Hepatocyte (in vitro differentiated cells): Measurements from ENCODE around the gene NUF2.

Source experiments
- EZH2 ChIP-seq: fragments of 200-600 bp; sonication (generic); IDR thresholded peaks from 2 replicates; pipeline ENCODE4 v1.6.1; 2016; ENCODE audit warnings: antibody characterized with exemption, mild to moderate bottlenecking, borderline replicate concordance
- EZH2phosphoT487 ChIP-seq: fragments of 200-600 bp; sonication (generic); IDR thresholded peaks from one replicate; pipeline ENCODE4 v1.6.1; 2018; ENCODE audit warnings: antibody characterized with exemption, mild to moderate bottlenecking, low read depth, moderate library complexity; ENCODE audit not compliant: unreplicated experiment, severe bottlenecking
- TF ChIP-seq, protein P1 (sequence below): fragments of 200-600 bp; sonication (generic); IDR thresholded peaks from 2 replicates; pipeline ENCODE4 v1.5.1; 2016; ENCODE audit warnings: antibody characterized with exemption, mild to moderate bottlenecking; ENCODE audit not compliant: poor library complexity

DNA sequence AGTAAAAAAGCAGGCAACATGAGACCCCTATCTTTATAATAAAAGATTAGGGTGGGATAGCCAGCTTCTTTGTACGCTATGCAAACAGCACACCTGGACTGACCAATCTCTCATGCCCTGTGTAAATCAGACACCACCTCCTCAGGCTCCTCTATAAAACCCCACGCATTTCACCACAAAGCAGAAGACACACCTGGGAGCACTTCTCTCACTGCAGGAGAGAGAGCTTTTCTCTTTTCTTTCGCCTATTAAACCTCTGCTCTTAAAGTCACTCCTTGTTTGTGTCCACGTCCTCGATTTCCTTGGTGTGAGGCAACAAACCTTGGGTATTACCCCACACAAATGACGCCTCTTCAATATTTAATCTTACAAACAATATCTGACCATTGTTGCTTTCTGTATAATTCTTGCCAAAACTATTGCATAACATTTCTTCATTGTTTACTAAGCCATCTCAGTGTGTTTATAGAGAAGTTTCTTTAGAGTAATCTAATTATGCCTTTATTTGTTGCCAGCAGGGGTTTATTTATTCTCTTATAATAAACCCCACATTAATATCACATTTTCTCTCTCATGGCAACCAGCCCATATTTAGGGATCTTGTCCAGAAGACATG lies 31.6 kb upstream of the NUF2 start:
- TF ChIP-seq, protein P1, sequence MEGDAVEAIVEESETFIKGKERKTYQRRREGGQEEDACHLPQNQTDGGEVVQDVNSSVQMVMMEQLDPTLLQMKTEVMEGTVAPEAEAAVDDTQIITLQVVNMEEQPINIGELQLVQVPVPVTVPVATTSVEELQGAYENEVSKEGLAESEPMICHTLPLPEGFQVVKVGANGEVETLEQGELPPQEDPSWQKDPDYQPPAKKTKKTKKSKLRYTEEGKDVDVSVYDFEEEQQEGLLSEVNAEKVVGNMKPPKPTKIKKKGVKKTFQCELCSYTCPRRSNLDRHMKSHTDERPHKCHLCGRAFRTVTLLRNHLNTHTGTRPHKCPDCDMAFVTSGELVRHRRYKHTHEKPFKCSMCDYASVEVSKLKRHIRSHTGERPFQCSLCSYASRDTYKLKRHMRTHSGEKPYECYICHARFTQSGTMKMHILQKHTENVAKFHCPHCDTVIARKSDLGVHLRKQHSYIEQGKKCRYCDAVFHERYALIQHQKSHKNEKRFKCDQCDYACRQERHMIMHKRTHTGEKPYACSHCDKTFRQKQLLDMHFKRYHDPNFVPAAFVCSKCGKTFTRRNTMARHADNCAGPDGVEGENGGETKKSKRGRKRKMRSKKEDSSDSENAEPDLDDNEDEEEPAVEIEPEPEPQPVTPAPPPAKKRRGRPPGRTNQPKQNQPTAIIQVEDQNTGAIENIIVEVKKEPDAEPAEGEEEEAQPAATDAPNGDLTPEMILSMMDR: no peak
- no peak for TF ChIP-seq EZH2phosphoT487
- no peak for TF ChIP-seq EZH2
